HG03469 (cell line): ENCODE data around the gene NEK9.
"Not testable (repeated sequence)": the region's sequence is repeated elsewhere in the genome, so short reads cannot be mapped to it uniquely, and the experiment has no call there.

Experiments used
- ATAC-seq: cut with Tn5 transposase; IDR thresholded peaks from one replicate; pipeline ENCODE4 v1.9.1; 2021; ENCODE audit warnings: mild to moderate bottlenecking, moderate library complexity, moderate number of reproducible peaks; ENCODE audit not compliant: unreplicated experiment

The NEK9 gene

DNA sequence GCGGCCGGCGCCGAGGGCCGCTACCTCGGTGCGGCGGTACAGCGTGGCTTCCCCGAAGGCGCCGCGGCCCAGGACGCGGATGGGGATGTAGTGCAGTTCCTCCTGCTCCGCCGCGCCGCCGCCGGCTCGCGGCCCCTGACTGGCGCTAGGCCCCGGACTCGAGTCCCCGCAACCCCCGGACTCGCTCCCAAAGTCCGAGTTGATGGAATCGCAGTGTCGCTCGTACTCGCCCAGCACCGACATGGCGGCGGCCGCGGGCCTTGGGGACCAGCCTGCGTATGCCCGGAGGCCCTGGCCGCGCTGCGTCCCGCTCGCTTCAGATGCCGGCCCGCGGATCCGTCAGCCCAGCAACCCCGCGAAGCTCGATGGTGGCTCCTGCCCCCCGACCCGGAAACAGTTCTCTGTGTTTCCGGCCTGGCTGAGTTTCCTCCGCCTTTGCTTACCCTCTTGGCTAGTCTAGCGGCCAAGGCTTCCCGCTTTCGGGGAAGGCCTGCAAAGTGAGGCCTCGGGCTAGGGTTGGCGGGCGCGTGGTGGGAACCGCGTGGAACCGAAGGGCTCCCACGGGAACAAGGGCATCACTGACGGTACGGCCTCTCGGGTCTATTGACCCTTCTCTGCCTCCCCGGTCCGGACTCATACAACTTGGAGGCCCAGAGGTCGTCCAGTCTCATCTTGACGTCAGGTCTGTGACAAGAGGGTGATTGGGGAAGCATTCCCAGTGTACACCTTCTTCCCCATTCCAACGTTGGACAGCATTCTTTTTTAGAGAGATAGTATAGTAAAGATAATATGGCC, at the start of gene NEK9:
TSS of gene NEK9 (minus strand) at position 370 of the 795 bp plus-strand sequence. CDS start at position 243, 127 bp downstream.
- peak; percentile 58 for ATAC-seq

DNA sequence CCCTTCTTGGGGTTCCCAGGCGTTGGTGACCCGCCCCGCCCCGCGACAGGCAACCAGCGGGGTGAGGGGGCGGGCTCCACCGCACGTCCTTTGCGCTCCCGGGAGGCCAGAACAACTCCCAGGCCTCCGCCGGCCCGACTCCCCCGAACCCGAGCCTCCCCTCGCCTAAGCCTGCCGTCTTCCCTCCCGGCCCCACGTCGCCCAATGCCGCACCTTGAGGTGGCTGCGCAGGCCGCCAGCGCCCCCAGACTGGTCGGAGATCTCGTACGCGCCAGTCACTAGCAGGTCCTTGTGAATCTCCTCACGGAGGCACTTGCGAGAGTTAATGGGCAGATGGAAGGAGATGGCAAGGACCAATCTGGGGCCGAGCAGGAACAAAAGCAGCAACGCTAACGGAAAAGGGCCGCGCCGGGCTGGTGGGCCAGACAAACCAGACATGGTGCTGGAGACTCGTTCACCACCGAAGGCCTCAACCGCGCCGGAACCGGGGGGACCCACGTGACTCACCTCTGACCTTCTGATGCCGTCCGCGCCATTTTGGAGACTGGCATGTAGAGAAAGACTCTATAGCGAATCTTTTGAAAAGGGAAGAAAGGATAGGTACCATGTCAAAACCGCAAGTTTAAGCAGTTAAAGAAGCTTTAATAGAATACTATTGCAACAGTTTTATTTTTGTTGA, 49.4 kb upstream of the NEK9 start, which contains the start of gene TMED10:
TSS of gene TMED10 (minus strand) at position 471 of the 679 bp plus-strand sequence. CDS start at position 438, 33 bp downstream.
- ATAC-seq = peak; percentile 32

DNA sequence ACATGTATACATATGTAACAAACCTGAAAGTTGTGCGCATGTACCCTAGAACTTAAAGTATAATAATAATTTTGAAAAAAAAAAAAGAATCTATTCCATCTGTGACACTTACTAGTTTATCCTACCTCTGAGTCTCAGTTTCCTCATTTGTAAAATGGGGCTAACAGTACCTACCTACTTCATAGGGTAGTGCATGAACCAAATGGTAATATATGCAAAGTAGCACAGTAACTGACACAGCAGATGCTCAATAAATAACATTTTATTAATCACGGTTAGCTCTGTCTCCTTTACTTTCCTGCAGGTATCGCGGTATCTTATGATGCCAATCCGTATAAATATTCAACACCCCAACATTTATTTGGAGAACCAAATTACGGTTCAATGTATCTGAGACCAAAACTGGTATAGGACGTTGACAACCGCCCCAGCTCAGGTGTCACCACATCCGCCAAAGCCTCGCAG, 48.9 kb upstream of the NEK9 start:
- ATAC-seq = peak; percentile 5

DNA sequence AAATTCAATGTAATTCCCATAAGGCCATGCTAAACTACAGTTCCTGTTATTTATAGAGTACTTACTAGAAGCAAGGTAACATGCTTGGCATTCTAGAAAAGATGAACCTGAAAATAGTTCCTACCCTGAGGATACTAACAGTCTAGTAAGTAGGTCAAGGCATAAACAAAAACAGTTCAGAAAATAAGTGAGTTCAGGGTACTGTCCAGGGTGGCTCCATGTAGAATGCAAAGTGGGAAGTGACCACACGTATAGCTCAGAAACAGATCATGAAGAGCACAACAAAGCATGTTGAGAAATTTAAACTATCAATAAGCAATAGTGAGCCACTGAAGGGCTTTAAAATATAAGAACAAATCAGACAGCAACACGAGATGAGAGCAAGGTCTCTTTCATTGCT, 47.2 kb upstream of the NEK9 start:
- ATAC-seq = no peak

DNA sequence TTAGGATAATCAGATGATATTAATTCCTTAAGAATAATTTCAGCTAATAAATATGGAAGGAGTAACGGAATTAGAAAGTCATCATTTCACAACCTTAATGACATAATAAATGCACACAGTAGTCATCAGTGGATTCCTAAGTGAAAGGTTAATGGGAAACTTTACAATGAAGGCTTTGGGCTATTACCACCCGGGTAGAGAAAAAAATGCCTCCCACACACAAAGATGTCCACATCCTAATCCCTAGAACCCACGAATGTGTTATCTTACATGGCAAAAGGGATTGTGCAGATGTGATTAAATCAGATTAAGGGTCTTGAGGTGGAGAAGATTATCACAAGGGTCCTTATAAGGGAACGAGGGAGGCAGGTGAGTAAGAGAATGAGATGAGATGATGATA, 43.9 kb upstream of the NEK9 start:
- no peak for ATAC-seq

DNA sequence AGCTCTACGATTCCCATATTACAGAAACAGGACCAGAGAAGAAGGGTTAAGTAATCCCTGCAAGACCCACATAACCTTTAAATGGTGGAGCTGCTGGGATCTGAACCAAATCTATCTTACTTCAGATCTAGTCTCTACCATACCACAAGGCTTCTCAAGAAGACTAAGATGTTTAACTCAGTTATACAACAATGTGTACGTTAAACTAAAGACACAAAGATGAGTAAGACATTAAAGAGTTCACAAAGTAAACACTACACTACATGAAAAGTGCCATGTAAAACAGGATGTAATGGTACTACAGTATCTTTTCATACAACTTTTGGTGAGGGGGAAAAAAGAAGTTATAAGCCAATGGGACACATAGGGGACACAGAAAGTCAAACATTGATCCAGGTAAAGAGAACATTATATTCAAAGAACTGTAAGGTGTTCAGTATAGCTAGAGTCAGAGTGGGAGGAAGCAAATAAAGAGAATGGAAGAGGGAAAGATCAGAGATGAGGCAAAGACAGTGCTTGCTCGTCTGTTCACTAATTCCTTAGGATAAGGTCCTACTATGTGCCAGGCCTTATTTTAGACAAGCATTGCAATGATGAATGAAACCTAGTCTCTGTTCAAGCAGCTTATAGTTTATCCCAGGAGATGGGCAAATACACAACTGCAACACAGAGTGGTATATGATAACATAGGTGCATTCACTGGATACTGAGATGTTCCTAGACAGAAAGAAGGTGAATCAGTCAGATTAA, 41.9 kb upstream of the NEK9 start:
- no peak for ATAC-seq

DNA sequence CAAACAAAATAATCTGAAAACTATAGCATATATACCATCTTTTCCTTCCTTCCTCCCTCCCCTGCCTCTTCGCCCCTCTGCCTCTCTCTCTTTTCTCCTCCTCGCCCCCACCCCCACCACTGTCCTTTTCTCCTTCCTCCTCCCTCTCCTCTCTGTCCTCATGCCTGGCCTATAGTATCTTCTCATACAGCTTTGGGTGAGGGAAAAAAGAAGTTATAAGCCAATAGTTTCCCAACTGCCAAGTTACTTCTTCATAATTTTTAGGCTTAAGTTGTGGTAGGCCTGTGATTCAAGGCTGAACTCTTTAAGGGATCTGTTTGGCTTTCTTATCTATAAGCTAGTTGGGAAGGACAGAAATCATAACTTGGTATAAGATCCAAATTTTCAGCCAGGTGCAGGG, 40.5 kb upstream of the NEK9 start:
- no peak for ATAC-seq

DNA sequence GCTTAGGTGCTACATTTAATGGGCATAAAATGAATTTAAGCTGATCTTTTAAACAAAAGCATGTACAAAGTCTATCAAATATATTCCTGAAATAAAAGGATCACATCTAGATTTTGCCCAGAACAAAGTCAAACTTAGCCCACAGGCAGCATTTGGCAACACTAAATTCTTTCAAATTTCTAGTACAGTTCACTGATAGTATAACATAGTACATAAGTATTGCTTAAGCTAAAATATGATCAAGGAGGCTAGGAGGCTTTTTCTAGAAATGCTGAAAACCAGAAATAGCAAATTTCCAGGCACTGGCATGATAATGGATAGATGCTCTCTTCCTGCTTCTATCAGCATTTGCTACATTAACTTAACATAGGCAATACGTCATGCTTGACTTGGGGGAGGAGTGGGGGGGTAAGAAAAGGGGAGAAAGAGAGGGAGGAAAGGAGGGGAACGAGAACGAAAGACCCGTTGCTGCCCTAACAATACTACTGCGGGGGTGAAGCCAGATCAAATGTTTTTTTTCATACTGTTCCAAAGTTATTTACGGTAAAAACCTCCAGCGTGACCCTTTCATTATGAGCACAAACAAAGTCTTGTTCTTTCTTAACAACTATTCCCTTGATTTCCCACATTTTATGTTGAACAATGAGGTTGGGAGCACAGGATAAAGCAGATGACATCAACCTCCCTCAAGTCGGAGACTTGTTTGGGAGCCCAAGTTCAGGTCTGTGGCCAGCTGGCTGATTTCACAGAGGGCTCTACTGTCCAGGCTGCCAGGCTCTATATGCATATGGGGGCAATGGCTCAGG, 38.9 kb upstream of the NEK9 start:
- ATAC-seq = no peak

DNA sequence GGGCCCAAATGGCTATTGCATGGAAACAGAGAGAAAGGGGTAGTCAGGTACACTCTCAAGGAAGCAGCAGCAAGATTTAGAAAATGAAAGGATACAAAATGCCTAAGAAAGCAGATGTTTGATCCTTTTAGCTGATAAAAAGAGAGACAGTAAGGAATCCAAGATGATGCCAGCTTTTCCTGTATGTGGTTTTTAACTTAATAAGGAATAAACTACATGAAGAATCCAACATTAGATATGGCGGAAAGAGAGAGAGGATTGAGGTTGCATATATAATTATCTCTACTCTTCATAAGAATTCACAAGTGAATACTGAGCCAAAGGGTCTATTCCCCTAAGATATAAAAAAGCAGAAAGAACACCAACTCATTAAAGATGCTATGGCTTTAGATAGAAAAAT, 38.0 kb upstream of the NEK9 start:
- no peak for ATAC-seq

DNA sequence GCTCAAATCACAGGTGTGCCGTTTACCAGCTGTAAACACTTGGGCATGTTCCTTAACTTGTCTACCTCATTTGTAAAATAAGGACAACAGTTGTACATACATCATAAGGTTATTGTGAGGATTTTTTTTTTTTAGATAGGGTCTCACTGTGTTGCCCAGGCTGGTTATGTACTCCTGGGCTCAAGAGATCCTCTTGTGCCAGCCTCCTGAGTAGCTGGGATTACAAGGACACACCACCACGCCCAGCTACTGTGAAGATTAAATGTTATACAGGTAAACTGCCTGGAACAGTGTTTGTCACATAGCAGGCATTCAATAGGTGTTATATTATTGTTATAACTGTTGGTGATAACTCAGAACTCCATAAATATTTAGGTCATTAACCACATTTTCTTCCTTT, 36.8 kb upstream of the NEK9 start:
- ATAC-seq = no peak

DNA sequence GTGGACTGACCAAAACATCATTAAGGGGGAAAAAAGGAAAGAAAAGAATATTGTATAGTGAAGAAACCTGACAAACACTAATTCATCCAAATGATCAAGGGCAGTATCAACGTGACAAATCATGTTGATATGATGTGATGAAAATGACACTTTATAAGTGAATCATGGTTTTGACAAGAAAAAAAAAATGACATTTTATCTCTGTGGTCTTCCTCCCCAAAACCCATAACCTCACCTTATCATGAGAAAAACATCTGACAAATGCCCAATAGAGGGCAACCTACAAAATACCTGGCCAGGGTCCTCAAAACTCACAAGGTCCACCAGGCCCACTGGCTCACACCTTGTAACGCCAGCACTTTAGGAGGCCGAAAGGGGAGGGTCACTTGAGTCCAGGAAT, 35.8 kb upstream of the NEK9 start:
- ATAC-seq = no peak

DNA sequence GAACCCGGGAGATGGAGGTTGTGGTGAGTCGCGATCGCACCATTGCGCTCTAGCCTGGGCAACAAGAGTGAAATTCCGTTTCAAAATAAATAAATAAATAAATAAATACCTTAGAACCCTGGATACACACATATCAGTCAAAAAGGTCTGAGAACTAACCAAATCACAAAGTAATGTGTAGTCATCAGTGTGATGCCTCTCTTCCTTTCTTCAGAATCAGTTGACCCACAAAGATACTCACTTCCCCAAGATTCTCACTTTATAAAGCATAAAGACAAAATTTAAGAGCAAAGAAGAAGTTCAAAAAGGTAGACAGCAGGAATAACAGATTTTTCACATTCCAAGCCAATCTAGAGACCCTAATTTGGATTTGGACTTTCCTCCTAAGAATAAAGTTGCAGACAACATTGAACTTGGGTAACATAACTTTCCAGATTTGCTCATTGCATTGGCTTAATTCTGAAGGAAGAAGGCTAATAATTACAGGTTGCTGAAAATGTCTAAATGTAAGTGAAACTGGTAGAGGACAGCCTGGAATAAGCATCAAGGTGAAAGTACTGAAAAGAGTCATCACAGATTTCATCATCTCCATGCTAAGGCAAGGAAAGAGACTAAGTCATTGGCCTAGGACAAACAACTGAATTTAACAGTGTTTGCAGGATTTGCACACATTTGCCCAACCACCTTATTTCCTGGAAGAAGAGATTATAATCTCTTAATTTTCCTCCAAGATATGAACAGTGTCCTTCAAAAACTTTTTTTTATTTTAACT, 32.2 kb upstream of the NEK9 start:
- ATAC-seq = no peak

DNA sequence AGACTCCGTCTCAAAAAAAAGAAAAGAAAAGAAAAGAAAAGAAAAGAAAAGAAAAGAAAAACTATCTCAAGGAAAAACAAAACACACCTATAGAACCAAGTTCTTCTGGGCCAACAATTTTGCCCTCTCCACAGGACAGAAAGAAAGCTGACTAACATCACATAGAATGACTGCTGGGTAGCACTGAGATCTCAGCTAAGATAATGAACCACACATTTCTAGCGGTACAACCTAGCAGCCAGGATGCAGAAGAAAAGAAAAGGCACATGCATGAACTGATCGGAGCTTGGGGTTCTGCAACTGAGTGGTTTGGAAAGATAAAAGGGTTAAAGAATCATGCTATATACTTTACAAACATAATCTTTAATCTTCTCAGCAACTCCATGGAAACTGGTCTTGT, 30.1 kb upstream of the NEK9 start:
- no peak for ATAC-seq

DNA sequence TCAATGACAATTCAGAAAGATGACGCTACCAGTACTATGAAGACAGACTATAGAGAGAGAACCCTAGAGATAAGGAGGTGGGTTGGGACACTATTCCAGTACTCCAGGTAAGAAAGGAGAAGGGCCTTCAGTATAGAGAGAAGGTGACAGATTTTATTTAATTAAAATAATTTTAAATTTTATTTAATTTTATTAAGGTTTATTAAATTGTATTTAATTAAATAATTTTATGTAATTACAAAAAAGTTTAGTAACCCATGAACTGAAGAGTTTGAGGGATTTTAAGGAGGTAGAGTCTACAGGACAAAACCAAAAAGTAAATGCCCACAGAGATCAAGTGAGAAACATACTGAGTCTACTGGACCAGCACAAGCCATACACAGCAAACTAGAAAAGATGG, 29.3 kb upstream of the NEK9 start:
- no peak for ATAC-seq

DNA sequence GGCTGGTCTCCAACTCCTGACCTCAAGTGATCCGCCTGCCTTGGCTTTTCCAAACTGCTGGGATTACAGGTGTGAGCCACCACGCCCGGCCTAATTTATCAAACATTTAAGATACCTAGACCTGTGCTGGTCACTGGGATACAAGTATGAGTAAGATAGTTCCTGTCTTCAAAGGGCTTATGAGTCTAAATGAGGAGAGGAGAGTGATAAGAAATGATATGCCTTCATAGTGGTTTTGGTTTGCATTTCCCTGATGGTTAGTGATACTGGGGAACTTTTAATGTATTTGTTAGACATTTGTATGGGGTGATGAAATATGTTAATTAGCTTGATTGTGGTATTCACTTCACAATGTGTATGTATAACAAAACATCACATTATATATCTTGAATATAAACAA, 28.3 kb upstream of the NEK9 start:
- no peak for ATAC-seq

DNA sequence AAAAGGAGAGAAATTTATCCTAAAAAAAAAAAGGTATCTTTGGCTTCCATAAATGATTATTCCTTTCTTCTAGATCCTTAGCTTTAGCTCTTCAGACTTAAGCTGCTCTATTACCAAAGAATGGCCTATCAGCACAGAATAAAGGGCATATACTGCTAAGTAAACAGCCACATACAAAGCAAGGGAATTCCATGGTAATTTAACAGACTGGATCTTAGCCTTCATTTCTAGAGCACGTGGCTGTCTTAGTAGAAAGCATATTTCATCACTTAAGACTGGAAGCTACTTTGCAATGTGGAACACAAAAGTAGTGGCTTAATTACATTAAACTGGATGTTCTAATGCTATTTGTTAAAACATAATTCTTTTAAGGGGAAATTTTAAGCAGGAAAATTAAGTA, 26.4 kb upstream of the NEK9 start:
- ATAC-seq = no peak

DNA sequence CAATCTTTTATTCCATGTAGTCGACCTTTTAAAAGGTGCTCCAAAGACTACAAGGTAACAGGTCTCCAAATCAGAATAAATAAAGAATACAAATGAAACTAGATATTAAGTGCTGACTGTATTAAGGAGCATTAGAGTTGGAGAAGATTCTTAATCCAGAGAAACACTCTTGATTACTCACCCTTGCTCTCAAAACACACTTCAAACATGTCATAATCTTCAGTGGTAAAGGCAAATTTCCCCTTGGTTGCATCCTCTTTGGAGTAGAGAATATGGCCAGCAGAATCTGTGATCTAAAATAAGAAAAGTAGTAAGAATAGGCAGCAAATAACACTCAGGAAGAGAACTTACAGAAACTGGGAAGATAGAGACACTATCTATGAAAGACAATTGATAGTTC, 25.0 kb upstream of the NEK9 start:
- ATAC-seq = no peak

DNA sequence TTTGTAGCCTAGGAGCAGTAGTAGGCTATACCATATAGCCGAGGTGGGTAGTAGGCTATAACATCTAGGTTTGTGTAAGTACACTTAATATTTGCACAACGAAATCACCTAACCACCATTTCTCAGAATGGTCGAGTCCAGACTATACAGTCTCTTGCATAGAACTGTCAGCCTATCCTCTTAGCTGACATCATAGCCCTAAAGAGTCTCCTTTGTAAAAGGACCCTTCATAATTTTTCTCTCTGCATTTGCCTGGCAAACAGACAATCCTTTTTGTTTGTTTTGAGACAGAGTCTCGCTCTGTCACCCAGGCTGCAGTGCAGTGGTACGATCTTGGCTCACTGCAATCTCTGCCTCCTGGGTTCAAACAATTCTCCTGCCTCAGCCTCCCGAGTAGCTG, 23.8 kb upstream of the NEK9 start:
- ATAC-seq = not testable (repeated sequence)

DNA sequence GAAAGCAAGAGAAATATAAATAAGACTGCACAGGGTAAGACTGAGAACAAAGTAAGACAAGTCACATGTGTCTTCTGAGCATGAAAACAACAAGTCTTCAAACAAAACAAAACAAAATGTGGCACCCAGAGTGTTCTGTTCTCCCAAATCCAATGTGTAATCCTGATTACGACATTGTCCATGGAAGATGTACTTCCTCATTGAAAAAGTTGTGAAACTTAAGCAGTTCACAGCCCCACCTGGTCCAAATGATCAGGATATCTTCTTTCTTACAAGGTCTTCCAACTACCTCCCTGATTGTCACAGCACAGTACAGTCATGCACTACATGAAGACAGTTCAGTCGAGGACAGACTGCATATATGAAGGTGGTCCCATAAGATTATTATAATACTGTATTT, 23.3 kb upstream of the NEK9 start:
- no peak for ATAC-seq
